Hematopoietic multipotent progenitor cell (in vitro differentiated cells): ENCODE data around the gene NOCT. TPM values are rescaled to one million over a fixed set of nuclear protein-coding genes. Genes with fewer than 3 reads are reported as not detected.

Experiments used
- small RNA-seq: library from RNA; depleted of rRNA; stranded (forward); fragments of <200 nt; gene quantifications from one replicate; pipeline ENCODE3, GENCODE V24; 2012
- total RNA-seq: library from RNA; depleted of rRNA; stranded (reverse); fragments of >200 nt; gene quantifications from one replicate; pipeline ENCODE4 v1.2.3, GENCODE V29; 2012

The NOCT gene
- total RNA-seq, 1 donor, result 24.5 TPM

Small RNA genes lying within 50 kb of the gene (small RNA-seq; reads per million reads assigned to genes)
- gene RNU6-531P, result not detected

Other genes starting within 250 kb of the NOCT start
- 34.2 TPM for gene ELF2, start 161.4 kb downstream of the NOCT start, total RNA-seq